Choroid plexus epithelial cell (primary cell): ENCODE results near the gene GPS1.

ENCODE experiments used
- DNase-seq: peaks from one replicate; pipeline ENCODE4 v3.0.0-alpha.2; 2010; ENCODE audit warnings: low read depth
- H3K4me3 ChIP-seq: 2 replicates; pipeline ENCODE4 v1.5.1; 2011; ENCODE audit warnings: low read depth, mild to moderate bottlenecking, control low read depth, low read length, moderate library complexity
- TF ChIP-seq, protein P1 (sequence below): conservative IDR thresholded peaks from 2 replicates; pipeline ENCODE4 v1.5.1; 2011; ENCODE audit warnings: low read depth, mild to moderate bottlenecking, control low read depth, inconsistent platforms, low read length, moderate library complexity

The GPS1 gene

DNA sequence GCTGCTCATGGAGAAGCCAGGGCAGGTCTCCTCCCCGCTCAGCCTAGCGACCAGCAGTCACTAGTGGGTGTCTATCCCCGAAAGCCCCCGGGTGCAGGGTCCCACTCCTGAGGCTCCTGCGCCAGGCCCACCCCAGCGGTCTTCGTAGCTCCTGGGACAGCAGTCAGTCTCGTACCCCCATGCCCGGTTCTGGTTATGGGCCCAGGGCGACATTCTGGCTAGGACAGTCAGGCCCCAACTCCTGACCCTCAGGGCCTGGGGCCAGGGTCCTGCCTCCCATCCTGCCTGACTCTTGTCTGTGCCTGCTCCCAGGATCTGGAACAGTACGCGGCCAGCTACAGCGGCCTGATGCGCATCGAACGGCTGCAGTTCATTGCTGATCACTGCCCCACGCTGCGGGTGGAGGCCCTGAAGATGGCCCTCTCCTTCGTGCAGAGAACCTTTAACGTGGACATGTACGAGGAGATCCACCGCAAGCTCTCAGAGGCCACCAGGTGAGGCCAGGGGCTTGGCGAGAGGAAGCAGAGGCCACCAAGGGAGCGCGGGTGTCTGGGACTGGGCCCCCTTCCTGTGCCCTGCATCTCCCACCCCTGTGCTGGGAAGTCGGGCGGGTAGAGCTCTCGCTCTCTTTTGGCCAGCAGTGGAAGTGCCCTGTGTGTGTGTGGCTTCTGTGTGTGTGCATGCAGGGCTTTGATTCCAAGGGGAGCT lies 2.0 kb downstream of the GPS1 start:
- TF ChIP-seq, protein P1, sequence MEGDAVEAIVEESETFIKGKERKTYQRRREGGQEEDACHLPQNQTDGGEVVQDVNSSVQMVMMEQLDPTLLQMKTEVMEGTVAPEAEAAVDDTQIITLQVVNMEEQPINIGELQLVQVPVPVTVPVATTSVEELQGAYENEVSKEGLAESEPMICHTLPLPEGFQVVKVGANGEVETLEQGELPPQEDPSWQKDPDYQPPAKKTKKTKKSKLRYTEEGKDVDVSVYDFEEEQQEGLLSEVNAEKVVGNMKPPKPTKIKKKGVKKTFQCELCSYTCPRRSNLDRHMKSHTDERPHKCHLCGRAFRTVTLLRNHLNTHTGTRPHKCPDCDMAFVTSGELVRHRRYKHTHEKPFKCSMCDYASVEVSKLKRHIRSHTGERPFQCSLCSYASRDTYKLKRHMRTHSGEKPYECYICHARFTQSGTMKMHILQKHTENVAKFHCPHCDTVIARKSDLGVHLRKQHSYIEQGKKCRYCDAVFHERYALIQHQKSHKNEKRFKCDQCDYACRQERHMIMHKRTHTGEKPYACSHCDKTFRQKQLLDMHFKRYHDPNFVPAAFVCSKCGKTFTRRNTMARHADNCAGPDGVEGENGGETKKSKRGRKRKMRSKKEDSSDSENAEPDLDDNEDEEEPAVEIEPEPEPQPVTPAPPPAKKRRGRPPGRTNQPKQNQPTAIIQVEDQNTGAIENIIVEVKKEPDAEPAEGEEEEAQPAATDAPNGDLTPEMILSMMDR = no peak
- DNase-seq = no peak
- H3K4me3 ChIP-seq = peak overlapping the region; percentile 77

DNA sequence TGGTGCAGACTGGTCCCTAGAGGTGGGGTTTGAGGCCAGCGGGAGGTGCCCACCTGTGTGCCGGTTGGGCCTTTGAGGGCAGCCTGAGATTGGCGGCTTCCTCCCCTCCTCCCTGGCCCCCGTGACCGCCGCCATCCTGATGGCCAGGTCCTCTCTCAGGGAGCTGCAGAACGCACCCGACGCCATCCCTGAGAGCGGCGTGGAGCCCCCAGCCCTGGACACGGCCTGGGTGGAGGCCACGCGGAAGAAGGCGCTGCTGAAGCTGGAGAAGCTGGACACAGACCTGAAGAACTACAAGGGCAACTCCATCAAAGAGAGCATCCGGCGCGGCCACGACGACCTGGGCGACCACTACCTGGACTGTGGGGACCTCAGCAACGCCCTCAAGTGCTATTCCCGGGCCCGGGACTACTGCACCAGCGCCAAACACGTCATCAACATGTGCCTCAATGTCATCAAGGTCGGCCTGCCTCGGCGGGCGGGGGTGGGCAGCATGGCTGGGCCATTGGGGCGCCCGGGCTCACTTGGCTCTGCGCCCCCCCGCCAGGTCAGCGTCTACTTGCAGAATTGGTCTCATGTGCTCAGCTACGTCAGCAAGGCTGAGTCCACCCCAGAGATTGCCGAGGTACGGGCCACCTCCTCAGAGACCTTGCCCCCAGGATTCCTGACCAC lies 2.8 kb downstream of the GPS1 start:
- TF ChIP-seq, protein P1 = no peak
- no peak overlapping the region for H3K4me3 ChIP-seq
- DNase-seq = no peak

DNA sequence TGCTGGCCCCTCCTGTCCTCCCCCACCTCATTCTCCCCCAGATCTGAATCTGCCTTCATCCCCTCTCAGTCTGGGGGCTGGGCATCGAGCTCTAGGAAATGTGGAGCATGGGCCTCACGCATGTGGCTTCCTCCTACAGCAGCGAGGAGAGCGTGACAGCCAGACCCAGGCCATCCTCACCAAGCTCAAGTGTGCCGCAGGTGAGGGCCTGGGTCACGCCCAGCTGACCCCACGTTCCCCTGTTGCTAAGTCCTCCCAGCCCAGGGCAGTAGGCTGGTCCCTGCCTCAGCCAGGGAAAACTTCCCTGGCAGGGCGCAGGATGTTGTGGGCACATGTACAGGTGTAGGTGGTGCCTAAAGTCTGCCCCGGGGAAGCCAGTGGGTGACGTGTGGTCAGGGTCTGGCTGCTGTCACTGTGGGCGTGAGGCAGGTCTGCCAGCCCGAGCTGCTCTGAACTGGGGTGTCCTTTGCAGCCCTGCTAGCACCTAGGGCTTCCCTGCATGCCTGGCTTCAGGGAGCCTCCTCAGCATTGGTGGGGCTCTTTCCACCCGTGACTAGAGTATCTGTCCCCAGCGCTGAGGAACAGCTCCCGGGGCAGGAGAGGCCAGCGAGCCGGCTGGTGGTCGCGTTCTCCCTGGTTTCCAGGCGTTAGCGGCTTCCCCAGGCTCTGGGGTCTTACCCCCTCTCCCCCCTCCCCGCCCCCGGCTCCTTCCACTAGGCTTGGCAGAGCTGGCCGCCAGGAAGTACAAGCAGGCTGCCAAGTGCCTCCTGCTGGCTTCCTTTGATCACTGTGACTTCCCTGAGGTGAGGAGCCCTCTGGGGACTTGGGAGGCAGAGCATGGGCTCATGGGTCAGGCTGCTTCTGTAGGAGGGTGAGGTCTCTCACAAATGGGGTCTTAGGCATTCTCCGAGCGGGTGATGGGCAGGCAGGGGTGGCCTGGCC lies 3.6 kb downstream of the GPS1 start:
- TF ChIP-seq, protein P1 = no peak
- no peak for DNase-seq
- no peak overlapping the region for H3K4me3 ChIP-seq

DNA sequence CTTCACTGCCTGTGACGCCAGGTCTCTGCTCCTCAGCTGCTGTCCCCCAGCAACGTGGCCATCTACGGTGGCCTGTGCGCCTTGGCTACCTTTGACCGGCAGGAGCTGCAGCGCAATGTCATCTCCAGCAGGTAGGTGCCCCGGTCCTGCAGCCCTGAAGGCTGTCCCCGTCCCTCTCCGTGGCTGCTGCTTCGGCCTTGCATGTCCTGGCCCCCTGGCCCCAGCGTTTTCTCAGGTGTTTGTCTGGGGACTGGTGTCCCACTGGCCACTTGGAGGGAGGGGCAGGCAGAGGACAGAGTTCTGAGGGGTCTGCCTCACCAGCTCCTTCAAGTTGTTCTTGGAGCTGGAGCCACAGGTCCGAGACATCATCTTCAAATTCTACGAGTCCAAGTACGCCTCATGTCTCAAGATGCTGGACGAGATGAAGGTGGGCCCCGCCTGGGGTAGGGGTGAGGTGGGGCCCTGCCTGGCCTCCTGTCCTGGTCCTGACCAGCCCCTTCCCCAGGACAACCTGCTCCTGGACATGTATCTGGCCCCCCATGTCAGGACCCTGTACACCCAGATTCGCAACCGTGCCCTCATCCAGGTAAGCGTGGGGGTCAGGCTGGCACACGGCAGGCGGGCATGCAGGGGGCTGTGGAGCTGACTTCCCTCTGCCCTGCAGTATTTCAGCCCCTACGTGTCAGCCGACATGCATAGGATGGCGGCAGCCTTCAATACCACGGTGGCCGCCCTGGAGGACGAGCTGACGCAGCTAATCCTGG lies 4.4 kb downstream of the GPS1 start:
- DNase-seq = no peak
- TF ChIP-seq, protein P1 = no peak
- no peak overlapping the region for H3K4me3 ChIP-seq

DNA sequence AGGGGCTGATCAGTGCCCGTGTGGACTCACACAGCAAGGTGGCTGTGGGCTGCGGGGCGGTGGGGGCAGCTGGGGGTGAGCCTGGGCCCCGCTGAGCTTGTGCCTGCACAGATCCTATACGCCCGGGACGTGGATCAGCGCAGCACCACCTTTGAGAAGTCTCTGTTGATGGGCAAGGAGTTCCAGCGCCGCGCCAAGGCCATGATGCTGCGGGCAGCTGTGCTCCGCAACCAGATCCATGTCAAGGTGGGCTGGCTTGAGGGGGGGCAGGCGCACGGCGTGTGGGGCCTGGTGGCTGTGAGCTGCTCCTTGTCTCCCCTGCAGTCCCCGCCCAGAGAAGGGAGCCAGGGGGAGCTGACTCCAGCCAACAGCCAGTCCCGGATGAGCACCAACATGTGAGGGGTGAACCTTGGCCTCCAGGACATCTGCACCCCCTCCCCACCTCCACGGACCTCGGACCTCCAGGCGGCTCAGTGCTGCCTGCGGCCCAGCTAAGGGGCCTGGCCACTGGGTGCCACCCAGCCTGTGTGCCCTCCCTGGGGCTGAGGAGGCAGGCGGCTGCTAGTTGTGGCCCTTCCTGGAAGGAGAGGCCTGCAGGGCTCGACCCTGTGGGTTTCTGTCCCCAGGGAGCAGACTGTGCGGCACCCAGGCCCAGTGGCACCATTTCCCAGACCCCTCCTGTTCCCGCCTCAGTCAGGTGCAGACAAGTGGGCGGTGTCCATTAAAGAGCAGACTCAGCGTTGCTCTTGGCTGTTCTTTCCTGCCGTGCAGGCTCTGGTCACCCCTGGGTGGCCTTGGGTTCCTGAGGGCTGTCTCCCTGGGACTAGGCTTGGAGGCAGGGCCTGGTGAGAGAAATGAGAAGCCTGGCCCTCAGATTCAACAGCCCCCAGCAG lies 5.3 kb downstream of the GPS1 start:
- H3K4me3 ChIP-seq = no peak overlapping the region
- TF ChIP-seq, protein P1 = no peak
- no peak for DNase-seq
